K562 (cell line): Measurements from ENCODE around the gene TEAD4. TPM values are rescaled to one million over a fixed set of nuclear protein-coding genes. Genes with fewer than 3 reads are reported as not detected.

ENCODE experiments used
- ATAC-seq: fragments of 200-7000 bp; cut with Tn5 transposase; 3 replicates; pipeline ENCODE4 v1.9.1; 2020; ENCODE audit warnings: moderate library complexity
- BruUV-seq: library from RNA; stranded (reverse); fragments of 400-500 nt; replicated peaks from 2 replicates; lab custom pipeline; 2021; lab: Mats Ljungman, UMichigan
- CTCF ChIA-PET: fragments of 300-600 bp; formaldehyde crosslinking; extraction: SDS; loops from one replicate; lab custom pipeline; 2021; ENCODE audit warnings: low intra/inter-chr PET ratio; lab: Yijun Ruan, JAX
- POLR2A ChIA-PET: fragments of 300-600, 350-650 bp; sonication (Branson Sonifier 250); formaldehyde crosslinking; extraction: SDS; loops from one replicate; lab custom pipeline; 2021; ENCODE audit warnings: antibody characterized with exemption, inconsistent platforms; lab: Yijun Ruan, JAX
- DNase-seq, 4 experiments: peaks; one replicate each; pipeline versions ENCODE4 v3.0.0 to v3.0.0-alpha.2; 2011 to 2018; ENCODE audit warnings: low spot score in 3 of 4, mixed read lengths in 3 of 4; ENCODE audit errors: extremely low read depth in 1 of 4
- FAIRE-seq: peaks from 2 replicates; lab custom pipeline; 2011; peaks lifted over from hg19 to GRCh38; lab: Jason Lieb, UNC
- H2AFZ ChIP-seq: 2 replicates; pipeline ENCODE4 v1.6.0; 2011; ENCODE audit warnings: low read depth, low read length, control low read depth, inconsistent platforms
- H3K27ac ChIP-seq: fragments of 200-600 bp; 3 replicates; pipeline ENCODE4 v1.8.0; 2011; ENCODE audit warnings: low read depth, mild to moderate bottlenecking, control low read depth, inconsistent platforms, low read length, moderate library complexity, mixed read lengths; ENCODE audit errors: extremely low read depth
- H3K27me3 ChIP-seq, 2 experiments: fragments of 300-600 bp in 1 of 2; 2 replicates in 1 of 2; 3 replicates in 1 of 2; pipeline versions ENCODE4 v1.6.0 to v1.8.0; 2011; ENCODE audit warnings: inconsistent platforms in 2 of 2, low read length in 2 of 2, mild to moderate bottlenecking in 1 of 2, mixed read lengths in 1 of 2, moderate library complexity in 1 of 2; ENCODE audit not compliant: control insufficient read depth in 2 of 2, insufficient read depth in 2 of 2
- H3K36me3 ChIP-seq: fragments of 300-600 bp; 3 replicates; pipeline ENCODE4 v1.8.0; 2011; ENCODE audit warnings: mild to moderate bottlenecking, low read length, inconsistent platforms; ENCODE audit not compliant: control insufficient read depth, insufficient read depth
- H3K4me1 ChIP-seq, 2 experiments: fragments of 200-600 bp in 1 of 2; replicated peaks in 1 of 2; 2 replicates in 1 of 2; 3 replicates in 1 of 2; pipeline versions ENCODE4 v1.5.1 to v1.8.0; 2011; ENCODE audit warnings: inconsistent platforms in 2 of 2, low read length in 2 of 2, mild to moderate bottlenecking in 1 of 2, mixed read lengths in 1 of 2, moderate library complexity in 1 of 2; ENCODE audit not compliant: control insufficient read depth in 2 of 2, insufficient read depth in 2 of 2
- H3K4me2 ChIP-seq: 2 replicates; pipeline ENCODE4 v1.6.1; 2011; ENCODE audit warnings: low read length, control low read depth, inconsistent platforms, mixed read lengths; ENCODE audit not compliant: insufficient read depth
- H3K4me3 ChIP-seq: fragments of 200-600 bp; sonication (generic), shearing (Covaris generic); 2 replicates; pipeline ENCODE4 v1.5.1; 2016; ENCODE audit warnings: control low read depth, inconsistent platforms
- H3K79me2 ChIP-seq: fragments of 200-600 bp; 3 replicates; pipeline ENCODE4 v1.8.0; 2011; ENCODE audit warnings: low read length, inconsistent platforms; ENCODE audit not compliant: control insufficient read depth, insufficient read depth
- H3K9ac ChIP-seq, 2 experiments: 2 replicates each; pipeline versions ENCODE4 v1.6.0 to v1.6.1; 2011; ENCODE audit warnings: low read depth in 2 of 2, low read length in 2 of 2, control low read depth in 1 of 2, inconsistent platforms in 1 of 2, mild to moderate bottlenecking in 1 of 2, mixed read lengths in 1 of 2; ENCODE audit not compliant: insufficient read depth in 1 of 2
- H3K9me1 ChIP-seq: one replicate; pipeline ENCODE4 v1.6.0; 2011; ENCODE audit warnings: inconsistent platforms, mild to moderate bottlenecking, low read length, moderate library complexity; ENCODE audit not compliant: control insufficient read depth, insufficient read depth
- H3K9me3 ChIP-seq: replicated peaks from 2 replicates; pipeline ENCODE4 v1.5.1; 2011; ENCODE audit warnings: low read depth, low read length, inconsistent platforms; ENCODE audit not compliant: control insufficient read depth, insufficient read depth
- H4K20me1 ChIP-seq: replicated peaks from 2 replicates; pipeline ENCODE4 v1.6.1; 2011; ENCODE audit warnings: low read length, inconsistent platforms, mixed read lengths; ENCODE audit not compliant: control insufficient read depth, insufficient read depth
- GMEB1 ChIP-seq: fragments of 250-450 bp; sonication (Bioruptor Pico); IDR thresholded peaks from 2 replicates; pipeline ENCODE4 v1.4.0; 2020; ENCODE audit warnings: mild to moderate bottlenecking
- MLLT1 ChIP-seq, 2 experiments: fragments of 450-650 bp; IDR thresholded peaks; 2 replicates each; pipeline ENCODE4 v1.6.1; 2016
- POLR2G ChIP-seq: fragments of 200-400 bp; formaldehyde crosslinking; IDR thresholded peaks from 2 replicates; pipeline ENCODE4 v1.6.1; 2017; ENCODE audit warnings: low read depth, mild to moderate bottlenecking, antibody characterized with exemption, low read length, moderate library complexity
- SMAD2 ChIP-seq: fragments of 150-350 bp; IDR thresholded peaks from 2 replicates; pipeline ENCODE4 v1.6.1; 2014; ENCODE audit warnings: low read depth, mild to moderate bottlenecking, low read length
- THRAP3 ChIP-seq: fragments of 450-650 bp; IDR thresholded peaks from 2 replicates; pipeline ENCODE4 v1.6.1; 2016; ENCODE audit warnings: mild to moderate bottlenecking, inconsistent platforms, borderline replicate concordance
- TSHZ1 ChIP-seq: fragments of 250-450 bp; sonication (Bioruptor Pico); IDR thresholded peaks from 2 replicates; pipeline ENCODE4 v1.4.0; 2020; ENCODE audit warnings: mild to moderate bottlenecking, moderate library complexity
- USF2 ChIP-seq: sonication (generic); formaldehyde crosslinking; IDR thresholded peaks from 2 replicates; pipeline ENCODE4 v1.5.0; 2020; ENCODE audit warnings: missing genetic modification reagents
- ZNF75A ChIP-seq: fragments of 450-650 bp; formaldehyde crosslinking; IDR thresholded peaks from 2 replicates; pipeline ENCODE4 v1.4.0; 2020; ENCODE audit warnings: mild to moderate bottlenecking
- WGBS: fragments of 100-300 bp; shearing (Covaris generic); methylation state at CpG from one replicate; pipeline ENCODE4 v1.1.6; 2016; ENCODE audit warnings: low coverage, mixed read lengths; ENCODE audit not compliant: insufficient coverage; ENCODE audit errors: missing lambda C conversion rate; 5-methylcytosine and 5-hydroxymethylcytosine counted together
- in situ Hi-C: fragments of 300-500 bp; cut with MboI; formaldehyde crosslinking; loops from 4 replicates; pipeline ENCODE4 v1.15.0; 2018; ENCODE audit warnings: inconsistent platforms, mixed read lengths
- intact Hi-C: fragments of 100-400 bp; cut with micrococcal nuclease; formaldehyde crosslinking; loops from 2 replicates; pipeline ENCODE4 v1.14.2; 2022
- polyA plus RNA-seq, 8 experiments: library from polyadenylated mRNA; depleted of rRNA in 4 of 8; stranded (reverse) in 5 of 8; unstranded in 3 of 8; fragments of >200 nt; fragmentation: Nextera tagmentation in 2 of 8; fragmentation: Illumina TruSeq in 1 of 8; extraction: Ambion mirVana in 2 of 8; extraction: Trizol in 1 of 8; gene quantifications; 2 replicates each; pipeline versions ENCODE4 v1.2.1 to v1.2.3, GENCODE V29; 2011 to 2014; ENCODE audit warnings: inconsistent platforms in 1 of 8, missing spikeins in 1 of 8
- total RNA-seq, 7 experiments: library from RNA; depleted of rRNA in 6 of 7; stranded (reverse); fragments of >200 nt in 6 of 7; fragmentation: Illumina TruSeq in 2 of 7; extraction: Trizol in 2 of 7; gene quantifications; 2 replicates each; pipeline versions ENCODE4 v1.2.1 to v1.2.3, GENCODE V29; 2011 to 2021; ENCODE audit warnings: low replicate concordance in 1 of 7

Gene TEAD4
- total and polyA plus RNA-seq, 9 of the 15 experiments (the other 6 are each of a cell fraction or from before 2014, with no cell fraction given): 0.82 to 40.0 (median 17.0) TPM

- TF ChIP-seq TSHZ1 (no peak), THRAP3 (no peak)
- TF ChIP-seq, all 486 proteins: peak for 0
Measured at GRCh38 chr12:3069714-3070113, 110.5 kb downstream of the TEAD4 start (continued).

- in situ Hi-C loops (no loop called here), intact Hi-C loops (loop anchor here (10.0 kb wide), 1 partner anchor 204 kb away; no protein-coding TSS in a partner anchor)
- no peaks in the 10 kb centered on the region for H3K9me3 ChIP-seq
- peaks cover 2 to 4% of the 10 kb centered on the region in 2 experiments; a peak in 2 of 5 replicates for H3K4me1 ChIP-seq
- peaks cover 4 to 5% of the 10 kb centered on the region in 2 experiments for H3K27me3 ChIP-seq
- no peak overlapping the region for H3K9ac ChIP-seq
- no peaks in the 10 kb centered on the region; the same call in 1 of the 2 replicates for H4K20me1 ChIP-seq
- BruUV-seq: no TSS peak
- 26% methylated on average over 8 of the region's 8 CpGs for WGBS
- H3K79me2 ChIP-seq: no peaks in the 10 kb centered on the region
- ChIA-PET CTCF (no interaction called here), POLR2A (no interaction called here)
- no peaks in the 10 kb centered on the region for H3K36me3 ChIP-seq
- ATAC-seq: no peak
- H2AFZ ChIP-seq: no peak overlapping the region
- no peak overlapping the region for H3K27ac ChIP-seq
- no peaks in the 10 kb centered on the region for H3K9me1 ChIP-seq
- DNase-seq: no peak
- no peak for FAIRE-seq
- no peak overlapping the region for H3K4me3 ChIP-seq
- H3K4me2 ChIP-seq: no peak overlapping the region
- TF ChIP-seq POLR2G (no peak), SMAD2 (no peak), ZNF75A (no peak), TSHZ1 (no peak), GMEB1 (CRISPR knock-in tag) (no peak), MLLT1 (IDR thresholded peaks at IDR 0.05) (no peak), USF2 (no peak)
Measured at GRCh38 chr12:3071107-3071506, 111.9 kb downstream of the TEAD4 start.
